PC-9 (cell line): ENCODE measurements around the gene UXS1. TPM values are rescaled to one million over a fixed set of nuclear protein-coding genes. Genes with fewer than 3 reads are reported as not detected.

Source experiments
- BruUV-seq: library from RNA; stranded (reverse); fragments of 400-500 nt; replicated peaks from 2 replicates; lab custom pipeline; 2021; lab: Mats Ljungman, UMichigan
- CTCF ChIA-PET: fragments of 300-600 bp; sonication (Branson Sonifier 250); formaldehyde crosslinking; loops from one replicate; lab custom pipeline; 2022; ENCODE audit warnings: antibody characterized with exemption; lab: Charles Lee
- POLR2A ChIA-PET: fragments of 300-600 bp; sonication (Branson Sonifier 250); formaldehyde crosslinking; loops from one replicate; lab custom pipeline; 2022; ENCODE audit warnings: antibody characterized with exemption; ENCODE audit not compliant: unreplicated experiment; lab: Charles Lee
- DNase-seq, 2 experiments: peaks; one replicate each; pipeline versions ENCODE4 v3.0.0 to v3.0.0-alpha.2; 2015 to 2022; ENCODE audit warnings: mixed read lengths in 1 of 2
- H2AFZ ChIP-seq: fragments of 200-600 bp; sonication (generic); 2 replicates; pipeline ENCODE4 v1.8.1; 2017; ENCODE audit warnings: antibody characterized with exemption
- H3F3A ChIP-seq: fragments of 200-600 bp; sonication (generic); 2 replicates; pipeline ENCODE4 v1.8.1; 2017; ENCODE audit warnings: antibody characterized with exemption, mild to moderate bottlenecking, low read depth; ENCODE audit not compliant: insufficient read depth
- H3K27ac ChIP-seq: fragments of 200-600 bp; sonication (generic); 2 replicates; pipeline ENCODE4 v1.6.1; 2016; ENCODE audit warnings: mixed run types
- H3K27me3 ChIP-seq: fragments of 200-600 bp; sonication (generic); 2 replicates; pipeline ENCODE4 v1.6.1; 2016; ENCODE audit warnings: low read depth, mixed run types; ENCODE audit not compliant: insufficient read depth
- H3K36me3 ChIP-seq: fragments of 200-600 bp; sonication (generic); 2 replicates; pipeline ENCODE4 v1.6.1; 2016; ENCODE audit warnings: low read depth, mixed run types
- H3K4me1 ChIP-seq: fragments of 200-600 bp; sonication (generic); replicated peaks from 2 replicates; pipeline ENCODE4 v1.6.1; 2016; ENCODE audit warnings: mixed run types; ENCODE audit not compliant: insufficient read depth
- H3K4me2 ChIP-seq: fragments of 200-600 bp; sonication (generic); 2 replicates; pipeline ENCODE4 v1.6.1; 2017; ENCODE audit warnings: mixed run types
- H3K4me3 ChIP-seq: fragments of 200-600 bp; sonication (generic); 2 replicates; pipeline ENCODE4 v1.6.1; 2016; ENCODE audit warnings: mixed run types
- H3K79me2 ChIP-seq: fragments of 200-600 bp; sonication (generic); 2 replicates; pipeline ENCODE4 v1.6.1; 2017; ENCODE audit warnings: low read depth, mixed run types
- H3K9me2 ChIP-seq: fragments of 200-600 bp; sonication (generic); 2 replicates; pipeline ENCODE4 v1.8.1; 2017; ENCODE audit warnings: mild to moderate bottlenecking; ENCODE audit not compliant: insufficient read depth
- H3K9me3 ChIP-seq: fragments of 200-600 bp; sonication (generic); 2 replicates; pipeline ENCODE4 v1.8.1; 2016; ENCODE audit warnings: low read depth; ENCODE audit not compliant: insufficient read depth
- H4K20me1 ChIP-seq: fragments of 200-600 bp; sonication (generic); 2 replicates; pipeline ENCODE4 v1.8.1; 2017; ENCODE audit not compliant: insufficient read depth
- CTCF ChIP-seq: fragments of 200-600 bp; sonication (generic); conservative IDR thresholded peaks from 2 replicates; pipeline ENCODE4 v1.6.1; 2017; ENCODE audit warnings: mixed run types, antibody characterized with exemption, mild to moderate bottlenecking, moderate library complexity
- EZH2 ChIP-seq: fragments of 200-600 bp; sonication (generic); IDR thresholded peaks from 2 replicates; pipeline ENCODE4 v1.8.0; 2017; ENCODE audit warnings: antibody characterized with exemption, low read depth
- intact Hi-C: fragments of 100-400 bp; cut with micrococcal nuclease; formaldehyde crosslinking; loops from one replicate; pipeline ENCODE4 v1.10.0; 2022; ENCODE audit not compliant: unreplicated experiment
- total RNA-seq: library from RNA; stranded (reverse); gene quantifications from 2 replicates; pipeline ENCODE4 v1.2.3, GENCODE V29; 2021

UXS1 gene
- total RNA-seq, 1 experiment from 2014 or later = 65.6 TPM

GRCh38 chr2:106057206-106057605 is 136.9 kb downstream of the UXS1 start:
- Histone ChIP-seq H4K20me1 (no peaks in the 10 kb centered on the region), H3K4me2 (0 out of 2 replicates have a peak overlapping the region, but pooled peaks have one; percentile 0), H3K27ac (no peak overlapping the region), H3K9me2 (no peaks in the 10 kb centered on the region), H2AFZ (no peak overlapping the region), H3F3A (no peaks in the 10 kb centered on the region), H3K4me1 (no peaks in the 10 kb centered on the region), H3K27me3 (peaks cover 22% of the 10 kb centered on the region; the same call in 1 of the 2 replicates), H3K36me3 (no peaks in the 10 kb centered on the region), H3K9me3 (no peaks in the 10 kb centered on the region), H3K79me2 (no peaks in the 10 kb centered on the region), H3K4me3 (no peak overlapping the region)
- peak in 1 of 2 experiments; percentile 50 for DNase-seq
- POLR2A ChIA-PET = no interaction called here
- CTCF ChIA-PET = no interaction called here
- no TSS peak for BruUV-seq
- intact Hi-C loops = no loop called here
- TF ChIP-seq EZH2 = no peak
- no peak for TF ChIP-seq CTCF

GRCh38 chr2:106054880-106055655 is 139.0 kb downstream of the UXS1 start:
- intact Hi-C loops = no loop called here
- TF ChIP-seq CTCF = no peak
- TF ChIP-seq EZH2 = no peak
- POLR2A ChIA-PET = no interaction called here

GRCh38 chr2:106054321-106054720 is 139.8 kb downstream of the UXS1 start:
- DNase-seq = no peak
- no TSS peak for BruUV-seq
- H3K4me1 ChIP-seq = no peaks in the 10 kb centered on the region
- peaks cover 26% of the 10 kb centered on the region; the same call in 1 of the 2 replicates for H3K27me3 ChIP-seq
- no peak overlapping the region for H3K4me3 ChIP-seq
- no peak for TF ChIP-seq CTCF
- no peak for TF ChIP-seq EZH2
- no peaks in the 10 kb centered on the region for H3K9me3 ChIP-seq
- H3F3A ChIP-seq = no peaks in the 10 kb centered on the region
- H4K20me1 ChIP-seq = no peaks in the 10 kb centered on the region
- intact Hi-C loops = no loop called here
- no peaks in the 10 kb centered on the region for H3K79me2 ChIP-seq
- ChIA-PET POLR2A (no interaction called here), CTCF (no interaction called here)
- no peak overlapping the region for H3K27ac ChIP-seq
- H2AFZ ChIP-seq = no peak overlapping the region
- no peaks in the 10 kb centered on the region for H3K36me3 ChIP-seq
- no peaks in the 10 kb centered on the region for H3K9me2 ChIP-seq
- no peak overlapping the region for H3K4me2 ChIP-seq

More at GRCh38 chr2:106054880-106055655, 139.0 kb downstream of the UXS1 start:
- BruUV-seq = no TSS peak
- Histone ChIP-seq H3K27me3 (peaks cover 26% of the 10 kb centered on the region; the same call in 1 of the 2 replicates), H3K27ac (no peak overlapping the region), H3K4me2 (no peak overlapping the region), H2AFZ (no peak overlapping the region), H3K36me3 (no peaks in the 10 kb centered on the region), H3F3A (no peaks in the 10 kb centered on the region), H3K79me2 (no peaks in the 10 kb centered on the region), H3K9me3 (no peaks in the 10 kb centered on the region), H3K4me1 (no peaks in the 10 kb centered on the region), H4K20me1 (no peaks in the 10 kb centered on the region), H3K9me2 (no peaks in the 10 kb centered on the region), H3K4me3 (no peak overlapping the region)
- no peak for DNase-seq
- CTCF ChIA-PET = no interaction called here
